GM18861 (cell line): Measurements from ENCODE around the gene CHRDL2.

ENCODE experiments used
- ATAC-seq: cut with Tn5 transposase; IDR thresholded peaks from one replicate; pipeline ENCODE4 v1.9.1; 2021; ENCODE audit not compliant: unreplicated experiment

The CHRDL2 gene

GRCh38 chr11:74713686-74714085 lies 17.5 kb downstream of the CHRDL2 start:
- no peak for ATAC-seq

GRCh38 chr11:74710281-74710938 lies 20.8 kb downstream of the CHRDL2 start:
- ATAC-seq, result no peak

DNA sequence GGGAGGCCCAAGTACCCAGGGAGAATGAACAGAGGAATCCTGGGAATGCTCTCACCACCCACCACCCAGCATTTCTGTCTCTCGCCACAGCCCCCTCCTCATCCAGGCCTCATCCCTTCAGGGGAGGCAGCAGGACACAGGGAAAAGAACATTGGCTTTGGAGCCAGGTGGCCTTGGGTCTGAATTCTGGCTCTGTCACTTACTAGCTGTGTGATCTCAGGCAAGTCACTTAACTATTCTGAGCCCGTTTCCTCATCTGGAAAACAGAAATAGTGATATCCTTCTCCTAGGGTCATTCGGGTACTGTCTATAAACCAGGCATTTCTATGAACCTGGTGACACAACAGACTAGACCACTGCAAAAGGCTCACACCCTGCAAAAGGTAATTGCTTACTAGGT lies 22.1 kb downstream of the CHRDL2 start:
- no peak for ATAC-seq

DNA sequence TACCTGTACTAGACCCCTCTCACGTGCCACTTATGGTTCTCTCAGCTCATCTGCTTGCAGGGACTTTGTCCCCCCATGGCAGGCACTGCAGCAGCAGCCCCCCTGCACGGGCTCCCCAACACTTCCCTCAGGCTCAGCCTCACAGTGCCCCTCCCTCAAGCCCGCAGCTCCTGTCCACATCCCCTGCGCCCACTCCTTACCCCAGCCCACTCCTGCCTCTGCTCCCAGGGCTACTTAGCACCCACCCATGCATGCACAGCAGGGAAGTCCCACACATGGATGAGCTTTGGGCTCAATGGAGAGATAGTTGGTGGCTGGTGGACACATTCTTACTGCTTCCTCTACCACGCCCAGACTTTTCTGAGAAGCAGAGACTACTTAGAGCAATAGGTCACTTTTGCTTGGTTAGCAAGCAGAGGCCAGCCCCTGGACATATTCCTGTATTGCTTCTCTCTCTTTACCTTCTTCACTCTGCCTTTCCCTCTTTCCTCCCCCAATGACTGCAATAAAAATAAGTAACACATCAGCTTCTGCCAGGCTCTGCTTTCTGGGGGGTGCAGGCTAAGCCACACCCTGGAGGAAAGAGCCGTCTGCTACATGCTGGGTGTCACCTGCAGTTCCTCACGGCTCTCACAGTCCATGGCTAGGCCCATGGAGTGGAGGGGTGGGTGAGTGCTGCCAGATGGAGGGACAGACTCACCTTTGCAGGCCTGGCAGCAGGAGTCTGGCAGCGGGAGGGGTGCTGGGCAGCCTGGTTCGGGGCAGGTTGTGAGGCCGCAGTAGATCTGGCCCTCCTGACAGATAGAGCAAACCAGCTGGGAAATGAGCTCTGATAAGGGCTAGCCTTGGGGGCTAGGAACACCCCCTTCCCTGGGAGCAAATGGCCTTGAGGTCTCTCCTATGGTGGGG lies 23.4 kb downstream of the CHRDL2 start:
- no peak for ATAC-seq

GRCh38 chr11:74707182-74707581 lies 24.0 kb downstream of the CHRDL2 start:
- ATAC-seq, result no peak

DNA sequence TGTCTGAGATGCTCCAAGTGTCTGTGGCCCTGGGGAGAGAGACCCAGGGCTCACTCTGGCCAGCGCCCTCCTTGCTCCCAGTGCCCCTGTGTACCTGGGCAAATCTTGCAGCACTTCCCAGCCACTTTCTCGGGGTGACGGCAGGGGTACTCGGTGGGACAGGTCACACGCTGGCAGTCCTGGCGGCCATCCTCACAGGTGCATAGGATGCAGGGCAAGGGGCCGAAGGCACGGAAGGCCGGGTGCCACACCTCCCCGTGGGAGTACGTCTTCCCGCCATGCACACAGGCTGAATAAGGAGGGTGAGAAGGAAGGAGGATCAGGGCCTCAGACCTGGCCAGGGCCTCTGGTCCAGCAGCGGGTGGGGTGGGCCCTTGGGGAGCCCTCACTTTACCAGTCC lies 28.0 kb downstream of the CHRDL2 start:
- ATAC-seq, result no peak

- no peak for ATAC-seq
Observed at GRCh38 chr11:74702383-74703007, 28.7 kb downstream of the CHRDL2 start.

DNA sequence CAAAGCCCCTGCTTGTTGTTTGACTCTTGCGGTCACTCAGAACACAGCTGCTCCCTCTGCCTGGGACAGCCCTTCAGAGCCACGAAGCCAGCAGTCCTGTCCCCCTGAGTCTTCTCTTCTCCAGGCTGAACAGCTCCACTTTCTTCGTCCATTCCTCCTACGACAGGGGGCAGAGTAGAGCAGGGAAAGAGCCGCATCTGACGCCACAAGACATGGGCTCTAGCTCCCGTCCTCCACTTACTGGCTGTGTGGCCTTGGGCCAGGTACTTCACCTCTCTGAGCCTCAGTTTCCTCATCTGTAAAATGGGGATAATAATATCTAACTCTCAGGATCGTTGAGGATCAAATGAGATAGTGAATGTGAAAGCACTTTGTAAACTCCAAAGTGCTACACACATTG lies 29.9 kb downstream of the CHRDL2 start:
- no peak for ATAC-seq

GRCh38 chr11:74699615-74700396 lies 31.4 kb downstream of the CHRDL2 start:
- ATAC-seq, result no peak

- ATAC-seq, result no peak
Observed at GRCh38 chr11:74697722-74698121, 33.5 kb downstream of the CHRDL2 start.

- no peak for ATAC-seq
Observed at GRCh38 chr11:74696939-74697675, 34.1 kb downstream of the CHRDL2 start.

- no peak for ATAC-seq
Observed at GRCh38 chr11:74696500-74696899, 34.7 kb downstream of the CHRDL2 start.

DNA sequence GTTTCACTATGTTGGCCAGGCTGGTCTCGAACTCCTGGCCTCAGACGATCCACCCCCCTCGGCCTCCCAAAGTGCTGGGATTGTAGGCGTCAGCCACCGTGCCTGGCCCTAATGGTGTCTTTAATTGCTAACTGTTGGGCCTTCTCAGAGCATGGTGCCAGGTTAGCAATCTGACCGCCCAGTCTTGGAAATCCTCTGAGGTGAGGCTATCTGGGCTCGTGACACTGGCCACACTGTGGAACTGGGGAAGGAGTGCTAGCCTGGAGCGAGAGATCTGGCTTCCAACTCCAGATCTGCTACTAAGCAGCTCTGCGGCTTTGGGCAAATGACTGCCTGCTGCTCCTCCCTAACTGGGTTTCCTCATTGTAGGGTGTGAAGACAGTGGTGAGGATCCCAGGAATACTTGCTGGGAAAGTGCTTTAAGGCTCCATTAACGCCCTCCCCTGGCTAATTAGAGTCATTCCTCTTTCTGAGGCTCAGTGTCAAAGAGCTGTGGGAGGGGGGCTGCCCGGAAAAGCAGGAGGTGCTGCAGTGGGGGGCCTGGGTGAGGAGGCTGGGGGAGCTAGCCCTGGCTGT lies 35.4 kb downstream of the CHRDL2 start:
- ATAC-seq, result no peak

DNA sequence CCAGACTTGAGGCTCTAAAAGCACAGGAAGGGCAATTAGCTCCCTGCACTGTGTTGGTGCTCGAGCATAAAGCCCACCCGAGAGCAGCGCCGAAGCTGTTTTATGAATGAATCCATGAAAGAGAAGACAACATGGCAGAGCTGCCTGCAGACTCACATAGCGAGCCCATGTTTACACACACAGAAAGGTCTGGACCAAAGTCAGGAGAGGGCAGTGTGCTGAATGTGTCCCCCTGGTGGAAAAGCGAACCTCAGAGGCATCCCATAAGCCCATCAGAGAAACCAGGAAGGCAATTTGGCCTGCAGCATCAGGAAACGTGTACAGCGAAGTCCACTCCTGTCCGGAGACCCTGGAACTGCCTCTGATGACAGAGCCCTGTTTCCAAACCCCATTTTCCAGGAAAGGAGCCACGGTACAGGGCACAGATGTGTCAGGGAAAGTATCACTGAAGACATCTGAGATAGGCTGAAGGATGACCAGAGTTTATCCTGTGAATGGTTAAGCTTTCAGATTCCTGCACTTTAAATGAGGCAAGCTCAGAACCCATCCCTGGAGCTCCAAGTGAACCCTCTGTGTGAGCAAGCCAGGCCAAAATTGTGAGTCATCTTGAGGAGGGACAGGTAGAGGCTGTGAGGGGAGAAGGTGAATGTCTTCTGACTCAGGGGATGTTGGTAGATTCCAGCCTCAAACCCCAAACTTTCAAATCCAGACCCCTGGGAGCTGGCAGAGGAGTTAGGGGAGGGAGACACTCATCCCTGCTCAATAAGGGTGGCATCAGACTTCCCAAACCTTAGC lies 36.9 kb downstream of the CHRDL2 start:
- ATAC-seq, result no peak

DNA sequence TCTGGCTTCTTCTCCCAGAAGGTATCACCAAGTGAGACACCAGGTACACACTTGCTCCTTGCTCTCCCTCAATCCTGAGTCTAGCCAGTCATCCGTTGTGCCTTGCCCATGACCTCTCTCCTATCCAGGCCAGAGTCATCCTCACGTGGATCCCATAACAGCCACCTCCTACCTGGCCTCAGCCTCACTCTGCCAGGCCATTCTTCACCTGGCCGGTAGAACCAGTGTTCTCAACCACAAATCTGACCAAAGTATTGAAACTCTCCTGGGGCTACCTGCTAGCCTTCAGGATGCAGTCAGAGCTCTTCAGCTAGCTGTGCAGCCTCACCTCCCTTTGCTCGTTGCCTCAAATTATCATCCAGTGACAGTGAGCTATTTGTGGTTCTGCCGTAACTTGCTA lies 37.7 kb downstream of the CHRDL2 start:
- no peak for ATAC-seq

DNA sequence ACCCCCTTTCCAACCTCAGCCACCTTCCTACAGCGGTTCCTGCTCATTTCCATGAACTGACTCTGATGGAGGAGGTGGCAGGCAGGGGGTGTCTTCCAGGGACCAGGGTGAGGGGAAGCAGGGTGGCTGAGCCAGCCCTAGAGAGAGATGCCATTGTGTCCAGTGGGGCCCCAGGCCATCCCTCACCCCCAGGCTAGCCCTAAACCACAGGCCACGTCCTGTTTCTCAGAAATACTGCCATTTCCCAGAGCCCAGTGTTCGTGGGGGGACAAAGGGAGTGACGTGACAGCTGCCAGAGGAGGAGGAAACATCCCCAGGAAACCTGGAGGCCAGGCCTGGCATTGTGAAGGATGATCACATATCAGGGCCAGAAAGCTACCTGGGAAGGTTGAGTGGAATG lies 39.5 kb downstream of the CHRDL2 start:
- no peak for ATAC-seq

GRCh38 chr11:74689666-74690065 lies 41.6 kb downstream of the CHRDL2 start:
- no peak for ATAC-seq

GRCh38 chr11:74687237-74688023 lies 43.8 kb downstream of the CHRDL2 start:
- no peak for ATAC-seq

DNA sequence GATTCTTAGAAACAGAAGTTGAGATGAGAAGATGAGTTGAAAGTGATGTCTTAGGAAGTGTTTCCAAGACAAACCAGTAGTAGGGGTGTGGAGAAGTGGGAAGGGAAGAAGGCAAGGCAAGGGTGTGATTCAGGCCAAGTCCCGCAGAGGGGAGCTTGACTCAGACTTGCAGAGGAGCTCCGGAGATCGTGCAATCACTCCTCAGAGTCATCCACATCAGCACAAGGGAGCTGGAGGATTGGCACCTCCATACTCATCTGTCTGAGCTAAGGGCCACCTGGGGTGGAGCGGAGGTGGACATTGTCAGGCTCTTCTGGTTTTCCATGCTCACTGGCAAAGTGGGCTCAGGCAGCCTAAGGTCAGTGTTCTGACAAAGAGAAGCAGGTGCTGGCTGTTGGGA lies 44.4 kb downstream of the CHRDL2 start:
- no peak for ATAC-seq
